H9 (cell line): ENCODE data around the gene APPL2. TPM values are rescaled to one million over a fixed set of nuclear protein-coding genes. Genes with fewer than 3 reads are reported as not detected.

Experiments used
- DNase-seq: peaks from one replicate; pipeline ENCODE4 v3.0.0-alpha.2; 2017
- H2AFZ ChIP-seq: one replicate; pipeline ENCODE4 v1.6.1; 2013; ENCODE audit warnings: mild to moderate bottlenecking, low read length, control low read depth, moderate library complexity
- H2AK5ac ChIP-seq: 2 replicates; pipeline ENCODE4 v1.6.1; 2013; ENCODE audit warnings: low read length, control low read depth, mixed read lengths; ENCODE audit not compliant: insufficient read length
- H2BK120ac ChIP-seq: one replicate; pipeline ENCODE4 v1.6.1; 2013; ENCODE audit warnings: low read depth, mild to moderate bottlenecking, low read length, control low read depth, inconsistent platforms; ENCODE audit not compliant: poor library complexity, severe bottlenecking
- H2BK12ac ChIP-seq: 2 replicates; pipeline ENCODE4 v1.6.1; 2013; ENCODE audit warnings: low read length, control low read depth, mixed read lengths, low read depth; ENCODE audit not compliant: insufficient read length
- H2BK15ac ChIP-seq: 2 replicates; pipeline ENCODE4 v1.6.1; 2013; ENCODE audit warnings: low read depth, low read length, control low read depth
- H2BK20ac ChIP-seq: one replicate; pipeline ENCODE4 v1.6.1; 2013; ENCODE audit warnings: low read depth, mild to moderate bottlenecking, low read length, control low read depth, inconsistent platforms; ENCODE audit not compliant: poor library complexity, severe bottlenecking
- H2BK5ac ChIP-seq: 2 replicates; pipeline ENCODE4 v1.6.1; 2013; ENCODE audit warnings: low read length, control low read depth, mixed read lengths; ENCODE audit not compliant: insufficient read length
- H3K14ac ChIP-seq: 2 replicates; pipeline ENCODE4 v1.6.1; 2013; ENCODE audit warnings: low read length, control low read depth; ENCODE audit not compliant: insufficient read depth
- H3K18ac ChIP-seq: 2 replicates; pipeline ENCODE4 v1.6.1; 2013; ENCODE audit warnings: low read depth, mild to moderate bottlenecking, mixed read lengths, low read length, control low read depth; ENCODE audit not compliant: insufficient read length
- H3K23ac ChIP-seq: 2 replicates; pipeline ENCODE4 v1.6.1; 2013; ENCODE audit warnings: low read length, control low read depth, mixed read lengths, low read depth; ENCODE audit not compliant: insufficient read length
- H3K23me2 ChIP-seq: 2 replicates; pipeline ENCODE4 v1.6.1; 2013; ENCODE audit warnings: low read depth, mild to moderate bottlenecking, mixed read lengths, low read length, control low read depth; ENCODE audit not compliant: insufficient read length, poor library complexity, severe bottlenecking
- H3K27ac ChIP-seq: 2 replicates; pipeline ENCODE4 v1.5.1; 2013; ENCODE audit warnings: low read length, control low read depth, mixed read lengths, low read depth; ENCODE audit not compliant: insufficient read length
- H3K27me3 ChIP-seq: 2 replicates; pipeline ENCODE4 v1.6.1; 2013; ENCODE audit warnings: low read length, control low read depth, inconsistent platforms; ENCODE audit not compliant: insufficient read depth
- H3K4ac ChIP-seq: 2 replicates; pipeline ENCODE4 v1.6.1; 2013; ENCODE audit warnings: low read depth, mild to moderate bottlenecking, control low read depth, inconsistent platforms, low read length, moderate library complexity
- H3K4me1 ChIP-seq: 2 replicates; pipeline ENCODE4 v1.6.1; 2013; ENCODE audit warnings: low read length, control low read depth, inconsistent platforms; ENCODE audit not compliant: insufficient read depth
- H3K4me2 ChIP-seq: 2 replicates; pipeline ENCODE4 v1.6.1; 2013; ENCODE audit warnings: low read length, control low read depth, mixed read lengths; ENCODE audit not compliant: insufficient read length, insufficient read depth
- H3K56ac ChIP-seq: 2 replicates; pipeline ENCODE4 v1.6.1; 2013; ENCODE audit warnings: low read depth, mild to moderate bottlenecking, mixed read lengths, low read length, control low read depth; ENCODE audit not compliant: insufficient read length
- H3K79me1 ChIP-seq: 2 replicates; pipeline ENCODE4 v1.6.1; 2013; ENCODE audit warnings: low read depth, mild to moderate bottlenecking, moderate library complexity, low read length, control low read depth, inconsistent platforms; ENCODE audit not compliant: insufficient read depth, poor library complexity, severe bottlenecking
- H3K79me2 ChIP-seq: 2 replicates; pipeline ENCODE4 v1.6.1; 2013; ENCODE audit warnings: low read length, control low read depth, inconsistent platforms; ENCODE audit not compliant: insufficient read depth
- H3K9ac ChIP-seq: 2 replicates; pipeline ENCODE4 v1.6.1; 2013; ENCODE audit warnings: low read length, control low read depth, mixed read lengths; ENCODE audit not compliant: insufficient read length; ENCODE audit errors: extremely low read depth
- H3K9me3 ChIP-seq: one replicate; pipeline ENCODE4 v1.6.1; 2013; ENCODE audit warnings: low read depth, low read length, inconsistent platforms; ENCODE audit not compliant: control insufficient read depth
- H3T11ph ChIP-seq: one replicate; pipeline ENCODE4 v1.6.1; 2013; ENCODE audit warnings: mild to moderate bottlenecking, low read length, control low read depth, inconsistent platforms
- H4K20me1 ChIP-seq: one replicate; pipeline ENCODE4 v1.6.1; 2013; ENCODE audit not compliant: control insufficient read depth, insufficient read length, insufficient read depth
- H4K5ac ChIP-seq: 2 replicates; pipeline ENCODE4 v1.6.1; 2013; ENCODE audit warnings: low read depth, mild to moderate bottlenecking, mixed read lengths, low read length, control low read depth; ENCODE audit not compliant: insufficient read length
- H4K8ac ChIP-seq: replicated peaks from 2 replicates; pipeline ENCODE4 v1.6.1; 2013; ENCODE audit warnings: low read length, control low read depth, mixed read lengths, low read depth; ENCODE audit not compliant: insufficient read length
- H4K91ac ChIP-seq: 2 replicates; pipeline ENCODE4 v1.6.1; 2013; ENCODE audit warnings: low read depth, mild to moderate bottlenecking, moderate library complexity, mixed read lengths, low read length, control low read depth; ENCODE audit not compliant: insufficient read length
- H3K27ac Mint-ChIP-seq, 3 experiments: 2 replicates in 2 of 3; 3 replicates in 1 of 3; pipeline ENCODE4 v1.8.0; 2020 to 2021; ENCODE audit warnings: mixed read lengths in 3 of 3, mild to moderate bottlenecking in 1 of 3, moderate library complexity in 1 of 3
- H3K27me3 Mint-ChIP-seq: 2 replicates; pipeline ENCODE4 v1.8.0; 2021; ENCODE audit warnings: low read depth, mild to moderate bottlenecking, moderate library complexity, mixed read lengths
- H3K36me3 Mint-ChIP-seq, 3 experiments: 2 replicates in 2 of 3; 3 replicates in 1 of 3; pipeline ENCODE4 v1.8.0; 2020 to 2021; ENCODE audit warnings: low read depth in 3 of 3, mixed read lengths in 3 of 3; ENCODE audit not compliant: insufficient read depth in 1 of 3
- H3K4me1 Mint-ChIP-seq, 2 experiments: 2 replicates each; pipeline ENCODE4 v1.8.0; 2020; ENCODE audit warnings: mixed read lengths in 2 of 2
- H3K4me3 Mint-ChIP-seq, 2 experiments: 2 replicates in 1 of 2; 3 replicates in 1 of 2; pipeline ENCODE4 v1.8.0; 2020 to 2021; ENCODE audit warnings: mild to moderate bottlenecking in 2 of 2, mixed read lengths in 2 of 2, moderate library complexity in 1 of 2
- H3K9me3 Mint-ChIP-seq, 2 experiments: 2 replicates in 1 of 2; 3 replicates in 1 of 2; pipeline ENCODE4 v1.8.0; 2020; ENCODE audit warnings: mild to moderate bottlenecking in 2 of 2, mixed read lengths in 2 of 2, moderate library complexity in 1 of 2
- CTCF ChIP-seq: fragments of 200-600 bp; sonication (generic); conservative IDR thresholded peaks from 3 replicates; pipeline ENCODE4 v1.8.0; 2021; ENCODE audit warnings: antibody characterized with exemption, mild to moderate bottlenecking
- WGBS: extraction: QIAGEN DNeasy Blood & Tissue Kit; methylation state at CpG from one replicate; pipeline ENCODE4 v1.1.7; 2013; ENCODE audit warnings: missing lambda C conversion rate, low lambda C conversion rate, mixed read lengths; ENCODE audit not compliant: insufficient read length; ENCODE audit errors: extremely low coverage; 5-methylcytosine and 5-hydroxymethylcytosine counted together
- total RNA-seq: library from RNA; stranded (reverse); gene quantifications from 2 replicates; pipeline ENCODE4 v1.2.1, GENCODE V29; 2021

APPL2 gene
- total RNA-seq, 1 experiment from 2014 or later, result 18.5 TPM

DNA sequence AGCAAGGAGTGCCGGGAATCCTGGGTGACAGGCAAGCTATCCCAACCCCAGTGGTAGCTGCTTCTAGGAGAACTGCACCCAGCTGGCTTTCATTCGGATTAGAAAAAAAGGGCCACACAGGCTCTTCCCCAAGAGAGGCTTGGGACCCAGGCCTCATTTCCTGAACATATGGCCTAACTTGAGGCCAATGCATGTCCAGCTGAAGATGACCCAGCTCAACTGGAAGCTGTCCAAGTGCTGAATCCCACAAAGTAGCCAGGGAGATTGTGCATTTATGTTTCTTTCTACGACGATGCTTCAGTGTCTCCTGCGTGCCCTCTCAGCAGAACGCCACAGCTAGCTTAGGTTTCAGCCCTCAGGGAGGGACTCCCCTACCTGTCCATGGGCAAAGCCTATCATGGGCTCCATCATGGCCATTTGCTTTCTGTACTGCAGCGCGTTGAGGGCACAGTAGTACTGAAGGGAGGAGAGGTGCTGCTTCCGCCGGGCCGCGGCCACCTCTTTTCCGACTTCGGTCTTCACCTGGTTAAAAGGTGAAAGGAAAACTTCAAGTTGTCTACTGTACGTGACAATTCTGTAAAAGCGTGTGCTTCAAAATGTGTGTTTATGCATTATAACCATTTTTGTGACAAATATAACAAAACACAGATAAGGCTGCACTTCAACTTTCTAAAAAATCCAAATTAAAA, 29.1 kb downstream of the APPL2 start:
- no peak overlapping the region for H4K8ac ChIP-seq
- no peak overlapping the region for H3K14ac ChIP-seq
- H3K23me2 ChIP-seq, result no peaks in the 10 kb centered on the region
- H2BK20ac ChIP-seq, result no peak overlapping the region
- no peak overlapping the region for H2AFZ ChIP-seq
- H3T11ph ChIP-seq, result no peak overlapping the region
- H2BK15ac ChIP-seq, result no peak overlapping the region
- Mint-ChIP-seq H3K4me3 (no peak overlapping the region), H3K27ac (no peak overlapping the region), H3K27me3 (no peaks in the 10 kb centered on the region), H3K36me3 (peaks cover 7 to 37% (median 29%) of the 10 kb centered on the region in 3 experiments; a peak in 6 of 7 replicates), H3K9me3 (no peaks in the 10 kb centered on the region), H3K4me1 (no peaks in the 10 kb centered on the region)
- no peak overlapping the region for H4K5ac ChIP-seq
- no peaks in the 10 kb centered on the region for H3K9me3 ChIP-seq
- H3K79me2 ChIP-seq, result no peaks in the 10 kb centered on the region
- H4K91ac ChIP-seq, result no peak overlapping the region
- H3K23ac ChIP-seq, result no peak overlapping the region
- no peak overlapping the region for H2AK5ac ChIP-seq
- H3K9ac ChIP-seq, result no peak overlapping the region
- no peak overlapping the region for H3K4me2 ChIP-seq
- no peak overlapping the region for H3K56ac ChIP-seq
- WGBS, result no CpG with 5 or more reads among the region's 16 CpGs
- H3K18ac ChIP-seq, result no peak overlapping the region
- no peak for DNase-seq
- H4K20me1 ChIP-seq, result no peaks in the 10 kb centered on the region
- H3K4ac ChIP-seq, result no peak overlapping the region
- H2BK12ac ChIP-seq, result no peak overlapping the region
- H3K79me1 ChIP-seq, result no peaks in the 10 kb centered on the region
- H3K27me3 ChIP-seq, result no peaks in the 10 kb centered on the region
- H2BK5ac ChIP-seq, result no peak overlapping the region
- TF ChIP-seq CTCF, result no peak
- H2BK120ac ChIP-seq, result no peak overlapping the region
- H3K27ac ChIP-seq, result no peak overlapping the region
- no peaks in the 10 kb centered on the region for H3K4me1 ChIP-seq
